B cell (primary cell): ENCODE results near the gene MID1. TPM values are rescaled to one million over a fixed set of nuclear protein-coding genes. Genes with fewer than 3 reads are reported as not detected.
"Not testable (repeated sequence)": the region's sequence is repeated elsewhere in the genome, so short reads cannot be mapped to it uniquely, and the experiment has no call there.

Source experiments
- ATAC-seq: fragments of 200-7000 bp; cut with Tn5 transposase; one replicate; pipeline ENCODE4 v1.10.0; 2021; ENCODE audit warnings: low read depth, mild to moderate bottlenecking, moderate number of reproducible peaks, moderate library complexity
- CTCF ChIA-PET: fragments of 350-600 bp; sonication (Branson Sonifier 250); formaldehyde crosslinking; loops from one replicate; lab custom pipeline; 2021; ENCODE audit warnings: antibody characterized with exemption, inconsistent platforms; lab: Charles Lee
- POLR2A ChIA-PET: fragments of 350-600 bp; sonication (Branson Sonifier 250); formaldehyde crosslinking; loops from one replicate; lab custom pipeline; 2021; ENCODE audit warnings: antibody characterized with exemption; lab: Charles Lee
- DNase-seq: peaks from one replicate; pipeline ENCODE4 v3.0.0; 2013
- H2AFZ ChIP-seq: 2 replicates; pipeline ENCODE4 v1.6.1; 2012; ENCODE audit warnings: mild to moderate bottlenecking, low read depth, low read length; ENCODE audit not compliant: insufficient read depth, poor library complexity, severe bottlenecking
- H3K27ac ChIP-seq, 2 donors: 1 replicate in 1 of 2; 2 replicates in 1 of 2; pipeline ENCODE4 v1.5.1; 2012 to 2013; ENCODE audit warnings: low read length in 2 of 2, mild to moderate bottlenecking in 2 of 2, moderate library complexity in 1 of 2
- H3K27me3 ChIP-seq, 4 experiments: fragments of 200-600 bp in 1 of 4; sonication (generic) in 1 of 4; replicated peaks in 1 of 4; 1 replicate in 2 of 4; 2 replicates in 2 of 4; pipeline versions ENCODE4 v1.6.1 to v1.7.0; 2013 to 2016; ENCODE audit warnings: low read length in 3 of 4, mild to moderate bottlenecking in 2 of 4, mixed read lengths in 1 of 4, moderate library complexity in 1 of 4; ENCODE audit not compliant: insufficient read depth in 4 of 4, control insufficient read depth in 3 of 4; ENCODE audit errors: control extremely low read depth in 1 of 4
- H3K36me3 ChIP-seq, 2 experiments: replicated peaks in 1 of 2; 1 replicate in 1 of 2; 2 replicates in 1 of 2; pipeline versions ENCODE4 v1.6.1 to v1.7.1; 2013; ENCODE audit warnings: low read length in 1 of 2; ENCODE audit not compliant: insufficient read depth in 2 of 2, control insufficient read depth in 1 of 2; ENCODE audit errors: control extremely low read depth in 1 of 2, extremely low read depth in 1 of 2
- H3K4me1 ChIP-seq, 2 donors: fragments of 200-600 bp in 1 of 2; sonication (generic) in 1 of 2; 1 replicate in 1 of 2; 2 replicates in 1 of 2; pipeline versions ENCODE4 v1.5.1 to v1.6.1; 2013 to 2017; ENCODE audit warnings: low read length in 2 of 2; ENCODE audit not compliant: control insufficient read depth in 2 of 2, insufficient read depth in 2 of 2
- H3K4me2 ChIP-seq: replicated peaks from 2 replicates; pipeline ENCODE3; 2012; ENCODE audit warnings: mild to moderate bottlenecking, low read depth, low read length; ENCODE audit not compliant: poor library complexity, severe bottlenecking
- H3K4me3 ChIP-seq, 5 experiments: fragments of 200-600 bp in 1 of 5; sonication (generic) in 1 of 5; 1 replicate in 3 of 5; 2 replicates in 2 of 5; pipeline versions ENCODE4 v1.5.1 to v1.7.0; 2011 to 2016; ENCODE audit warnings: low read length in 4 of 5, mild to moderate bottlenecking in 4 of 5, low read depth in 2 of 5, control low read depth in 1 of 5, moderate library complexity in 1 of 5; ENCODE audit not compliant: insufficient read depth in 1 of 5; ENCODE audit errors: control extremely low read depth in 1 of 5, extremely low read depth in 1 of 5
- H3K79me2 ChIP-seq: fragments of 200-600 bp; sonication (generic); one replicate; pipeline ENCODE4 v1.6.0; 2016; ENCODE audit warnings: low read length; ENCODE audit not compliant: control insufficient read depth, insufficient read depth
- H3K9ac ChIP-seq: fragments of 200-600 bp; sonication (generic); 2 replicates; pipeline ENCODE4 v1.6.1; 2017; ENCODE audit warnings: mild to moderate bottlenecking, low read length, moderate library complexity
- H3K9me3 ChIP-seq, 3 donors: one replicate each; pipeline versions ENCODE4 v1.6.1 to v1.7.1; 2013; ENCODE audit warnings: low read length in 2 of 3; ENCODE audit not compliant: control insufficient read depth in 2 of 3, insufficient read depth in 1 of 3; ENCODE audit errors: control extremely low read depth in 1 of 3
- H4K20me1 ChIP-seq: 2 replicates; pipeline ENCODE4 v1.6.0; 2012; ENCODE audit warnings: mild to moderate bottlenecking, low read length; ENCODE audit not compliant: insufficient read depth, control insufficient read depth, poor library complexity, severe bottlenecking
- H3K27ac Mint-ChIP-seq: one replicate; pipeline ENCODE4 v1.8.0; 2021; ENCODE audit warnings: mixed read lengths
- H3K27me3 Mint-ChIP-seq: one replicate; pipeline ENCODE4 v1.8.0; 2021; ENCODE audit warnings: mixed read lengths
- H3K4me1 Mint-ChIP-seq: one replicate; pipeline ENCODE4 v1.8.0; 2021; ENCODE audit warnings: mixed read lengths
- H3K4me3 Mint-ChIP-seq: one replicate; pipeline ENCODE4 v1.8.0; 2021; ENCODE audit warnings: mixed read lengths
- H3K9me3 Mint-ChIP-seq: one replicate; pipeline ENCODE4 v1.8.0; 2022; ENCODE audit warnings: mixed read lengths; ENCODE audit not compliant: insufficient read depth
- CTCF ChIP-seq: fragments of 200-600 bp; IDR thresholded peaks from one replicate; pipeline ENCODE4 v1.8.0; 2022; ENCODE audit warnings: antibody characterized with exemption, mild to moderate bottlenecking
- EZH2 ChIP-seq: IDR thresholded peaks from 2 replicates; pipeline ENCODE4 v1.6.1; 2012; ENCODE audit warnings: borderline replicate concordance, low read depth, mild to moderate bottlenecking, moderate library complexity, low read length; ENCODE audit not compliant: insufficient read depth, poor library complexity, severe bottlenecking
- WGBS: methylation state at CpG from one replicate; pipeline ENCODE4 v1.1.5; 2013; ENCODE audit warnings: missing lambda C conversion rate; ENCODE audit not compliant: insufficient coverage; 5-methylcytosine and 5-hydroxymethylcytosine counted together
- intact Hi-C: fragments of 100-400 bp; cut with micrococcal nuclease; formaldehyde crosslinking; loops from one replicate; pipeline ENCODE4 v1.10.0; 2022
- polyA plus RNA-seq: library from polyadenylated mRNA; depleted of rRNA; stranded (reverse); fragments of >200 nt; gene quantifications from 2 replicates; pipeline ENCODE4 v1.2.3, GENCODE V29; 2012
- total RNA-seq, 2 donors: library from RNA; stranded (reverse); fragments of 120-200 nt in 1 of 2; gene quantifications; 1 replicate in 1 of 2; 2 replicates in 1 of 2; pipeline versions ENCODE4 v1.2.3 to v1.2.4, GENCODE V29; 2013 to 2022

The MID1 gene
- total and polyA plus RNA-seq, 2 donors (not counting 1 experiment from before 2014, with no cell fraction given), result 0.15 to 0.44 TPM

- Mint-ChIP-seq H3K27ac (no peak overlapping the region), H3K27me3 (no peaks in the 10 kb centered on the region), H3K9me3 (no peaks in the 10 kb centered on the region), H3K4me3 (no peak overlapping the region), H3K4me1 (no peaks in the 10 kb centered on the region)
- H2AFZ ChIP-seq, result no peak overlapping the region
- intact Hi-C loops, result no loop called here
- H4K20me1 ChIP-seq, result no peaks in the 10 kb centered on the region
- CTCF ChIA-PET, result no interaction called here
- no peak for TF ChIP-seq CTCF
- no peak for TF ChIP-seq EZH2
- no peak overlapping the region for H3K4me3 ChIP-seq
- peaks cover 0 to 6% (median 0%) of the 10 kb centered on the region in 3 donors for H3K9me3 ChIP-seq
- no peak for ATAC-seq
- H3K4me1 ChIP-seq, result no peaks in the 10 kb centered on the region
- H3K27me3 ChIP-seq, result no peaks in the 10 kb centered on the region
- H3K4me2 ChIP-seq, result no peak overlapping the region
- POLR2A ChIA-PET, result no interaction called here
- no peaks in the 10 kb centered on the region for H3K36me3 ChIP-seq
- DNase-seq, result no peak
- WGBS, result 94% methylated on average over 3 of the region's 6 CpGs
- H3K9ac ChIP-seq, result no peak overlapping the region
- H3K27ac ChIP-seq, result no peak overlapping the region
- no peaks in the 10 kb centered on the region for H3K79me2 ChIP-seq
These were observed 31.3 kb downstream of the MID1 start for GRCh38 chrX:10589098-10589497.

- no CpG with 5 or more reads among the region's 7 CpGs for WGBS
- not testable (repeated sequence) for ATAC-seq
These were observed 35.5 kb downstream of the MID1 start for GRCh38 chrX:10584882-10585281.

More at GRCh38 chrX:10584882-10585281, 35.5 kb downstream of the MID1 start:
- H3K27me3 Mint-ChIP-seq, DNase-seq, H3K79me2 ChIP-seq, H3K4me1 Mint-ChIP-seq, H3K27ac Mint-ChIP-seq, H3K9ac ChIP-seq, H3K36me3 ChIP-seq, H3K27me3 ChIP-seq, H4K20me1 ChIP-seq, CTCF ChIA-PET, H3K4me2 ChIP-seq, intact Hi-C loops, H3K27ac ChIP-seq, H3K4me1 ChIP-seq, H3K4me3 Mint-ChIP-seq, H3K9me3 Mint-ChIP-seq, H2AFZ ChIP-seq, H3K4me3 ChIP-seq, POLR2A ChIA-PET: not testable (repeated sequence)
- peaks cover 0 to 12% (median 0%) of the 10 kb centered on the region in 3 donors for H3K9me3 ChIP-seq
